Measurements from ENCODE around the gene CERT1. TPM values are rescaled to one million over a fixed set of nuclear protein-coding genes. Genes with fewer than 3 reads are reported as not detected.

The CERT1 gene
- total RNA-seq, 1 donor from 2014 or later = 45.4 TPM

- Mint-ChIP-seq H3K4me3 (ENCODE audit: unreplicated experiment) (no peak overlapping the region), H3K27me3 (ENCODE audit: unreplicated experiment) (peaks cover 2% of the 10 kb centered on the region), H3K9me3 (ENCODE audit: unreplicated experiment) (peaks cover 7% of the 10 kb centered on the region), H3K4me1 (ENCODE audit: low read depth, unreplicated experiment) (peaks cover 10% of the 10 kb centered on the region), H3K27ac (ENCODE audit: unreplicated experiment) (no peak overlapping the region), H3K36me3 (ENCODE audit: unreplicated experiment) (peaks cover 20% of the 10 kb centered on the region)
- no peak for DNase-seq
- no peak for TF ChIP-seq CTCF (IDR thresholded peaks at IDR 0.05; ENCODE audit: partially characterized antibody, unreplicated experiment)
Observed at GRCh38 chr5:75532190-75532589, 20.8 kb upstream of the CERT1 start.

- DNase-seq = no peak
- H3K27ac Mint-ChIP-seq (ENCODE audit: unreplicated experiment) = no peak overlapping the region
- H3K4me3 Mint-ChIP-seq (ENCODE audit: unreplicated experiment) = no peak overlapping the region
- H3K9me3 Mint-ChIP-seq (ENCODE audit: unreplicated experiment) = peaks cover 2% of the 10 kb centered on the region
- peaks cover 2% of the 10 kb centered on the region for H3K4me1 Mint-ChIP-seq (ENCODE audit: low read depth, unreplicated experiment)
- peaks cover 2% of the 10 kb centered on the region for H3K27me3 Mint-ChIP-seq (ENCODE audit: unreplicated experiment)
- peaks cover 7% of the 10 kb centered on the region for H3K36me3 Mint-ChIP-seq (ENCODE audit: unreplicated experiment)
- TF ChIP-seq CTCF (IDR thresholded peaks at IDR 0.05; ENCODE audit: partially characterized antibody, unreplicated experiment) = no peak
Observed at GRCh38 chr5:75529185-75529584, 17.8 kb upstream of the CERT1 start.

DNA sequence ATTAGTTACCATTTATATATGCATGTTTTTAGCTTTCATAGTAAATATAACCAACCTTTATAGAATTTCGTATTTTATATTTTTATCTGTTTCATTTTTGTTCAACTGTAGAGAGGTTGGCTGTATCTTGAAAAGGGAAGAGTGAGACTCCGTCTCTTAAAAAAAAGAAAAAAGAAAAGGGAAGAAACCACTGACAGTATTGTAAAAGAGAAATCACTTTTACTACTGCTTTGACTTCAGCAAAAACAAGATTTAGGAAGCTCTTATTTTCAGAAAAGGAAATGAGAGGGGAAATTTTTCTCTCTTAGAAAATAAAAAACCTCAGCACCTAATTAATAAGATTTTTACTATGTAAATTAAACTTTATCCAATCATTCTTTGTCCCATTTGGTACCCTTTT is 14.6 kb upstream of the CERT1 start:
- TF ChIP-seq CTCF (IDR thresholded peaks at IDR 0.05; ENCODE audit: partially characterized antibody, unreplicated experiment) = no peak
- no peak for DNase-seq
- H3K4me1 Mint-ChIP-seq (ENCODE audit: low read depth, unreplicated experiment) = peaks cover 2% of the 10 kb centered on the region
- H3K27ac Mint-ChIP-seq (ENCODE audit: unreplicated experiment) = no peak overlapping the region
- H3K27me3 Mint-ChIP-seq (ENCODE audit: unreplicated experiment) = no peaks in the 10 kb centered on the region
- H3K9me3 Mint-ChIP-seq (ENCODE audit: unreplicated experiment) = peaks cover 2% of the 10 kb centered on the region
- no peak overlapping the region for H3K4me3 Mint-ChIP-seq (ENCODE audit: unreplicated experiment)
- peaks cover 13% of the 10 kb centered on the region for H3K36me3 Mint-ChIP-seq (ENCODE audit: unreplicated experiment)

DNA sequence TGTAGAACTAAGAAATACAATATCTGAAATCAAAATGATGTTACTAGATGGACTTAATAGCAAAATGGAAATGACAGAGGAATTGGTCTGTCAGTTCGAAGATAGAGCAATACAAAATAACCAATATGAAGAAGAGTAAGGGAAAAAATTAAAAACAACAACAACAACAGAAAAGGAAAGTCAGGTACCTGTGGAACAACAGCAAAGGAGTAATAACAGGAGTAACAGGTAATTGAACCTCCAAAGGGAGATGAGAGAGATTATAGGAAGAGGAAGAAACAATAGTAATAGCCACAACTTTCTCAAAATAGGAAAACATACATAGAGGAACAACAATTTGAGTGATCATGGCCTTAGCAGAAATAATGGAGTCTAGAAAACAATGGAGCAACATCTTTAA is 13.9 kb upstream of the CERT1 start:
- peaks cover 18% of the 10 kb centered on the region for H3K36me3 Mint-ChIP-seq (ENCODE audit: unreplicated experiment)
- TF ChIP-seq CTCF (IDR thresholded peaks at IDR 0.05; ENCODE audit: partially characterized antibody, unreplicated experiment) = no peak
- no peak overlapping the region for H3K27ac Mint-ChIP-seq (ENCODE audit: unreplicated experiment)
- DNase-seq = no peak
- H3K4me3 Mint-ChIP-seq (ENCODE audit: unreplicated experiment) = no peak overlapping the region
- H3K27me3 Mint-ChIP-seq (ENCODE audit: unreplicated experiment) = no peaks in the 10 kb centered on the region
- peaks cover 2% of the 10 kb centered on the region for H3K4me1 Mint-ChIP-seq (ENCODE audit: low read depth, unreplicated experiment)
- peaks cover 3% of the 10 kb centered on the region for H3K9me3 Mint-ChIP-seq (ENCODE audit: unreplicated experiment)

- H3K27ac Mint-ChIP-seq (ENCODE audit: unreplicated experiment) = no peak overlapping the region
- peaks cover 18% of the 10 kb centered on the region for H3K36me3 Mint-ChIP-seq (ENCODE audit: unreplicated experiment)
- no peak overlapping the region for H3K4me3 Mint-ChIP-seq (ENCODE audit: unreplicated experiment)
Observed at GRCh38 chr5:75524591-75524990, 13.2 kb upstream of the CERT1 start.

More at GRCh38 chr5:75524591-75524990, 13.2 kb upstream of the CERT1 start:
- Mint-ChIP-seq H3K27me3 (ENCODE audit: unreplicated experiment) (no peaks in the 10 kb centered on the region), H3K9me3 (ENCODE audit: unreplicated experiment) (peaks cover 7% of the 10 kb centered on the region), H3K4me1 (ENCODE audit: low read depth, unreplicated experiment) (peaks cover 2% of the 10 kb centered on the region)
- no peak for TF ChIP-seq CTCF (IDR thresholded peaks at IDR 0.05; ENCODE audit: partially characterized antibody, unreplicated experiment)
- no peak for DNase-seq

Data from glutamatergic neuron (in vitro differentiated cells).